Ishikawa (cell line): ENCODE measurements around the gene SULT1C3.

Experiments
- CEBPB ChIP-seq: IDR thresholded peaks from 2 replicates; pipeline ENCODE4 v1.6.1; 2012
- CREB1 ChIP-seq: IDR thresholded peaks from 2 replicates; pipeline ENCODE4 v1.6.1; 2012; ENCODE audit warnings: low read depth
- EGR1 ChIP-seq: IDR thresholded peaks from 2 replicates; pipeline ENCODE4 v1.6.1; 2012
- EP300 ChIP-seq: IDR thresholded peaks from 2 replicates; pipeline ENCODE4 v1.6.1; 2012; ENCODE audit warnings: borderline replicate concordance
- FOXM1 ChIP-seq: IDR thresholded peaks from 2 replicates; pipeline ENCODE4 v1.6.1; 2012; ENCODE audit warnings: low read depth, borderline replicate concordance
- MAX ChIP-seq: IDR thresholded peaks from 2 replicates; pipeline ENCODE4 v1.6.1; 2012
- NFIC ChIP-seq: IDR thresholded peaks from 2 replicates; pipeline ENCODE4 v1.6.1; 2012
- RAD21 ChIP-seq: IDR thresholded peaks from 2 replicates; pipeline ENCODE4 v1.6.1; 2012; ENCODE audit warnings: low read depth
- REST ChIP-seq: IDR thresholded peaks from 2 replicates; pipeline ENCODE4 v1.6.1; 2012; ENCODE audit warnings: low read depth, mild to moderate bottlenecking
- TAF1 ChIP-seq: IDR thresholded peaks from 2 replicates; pipeline ENCODE4 v1.6.1; 2012; ENCODE audit warnings: low read depth, mild to moderate bottlenecking
- TCF12 ChIP-seq: IDR thresholded peaks from 2 replicates; pipeline ENCODE4 v1.6.1; 2012; ENCODE audit warnings: low read depth
- TEAD4 ChIP-seq: IDR thresholded peaks from 2 replicates; pipeline ENCODE4 v1.6.1; 2012
- USF1 ChIP-seq: IDR thresholded peaks from 2 replicates; pipeline ENCODE4 v1.6.1; 2012
- YY1 ChIP-seq: IDR thresholded peaks from 2 replicates; pipeline ENCODE4 v1.6.1; 2012; ENCODE audit warnings: low read depth
- ZBTB7A ChIP-seq: IDR thresholded peaks from 2 replicates; pipeline ENCODE4 v1.6.1; 2012; ENCODE audit warnings: low read depth

The SULT1C3 gene

GRCh38 chr2:108239786-108240185, at the start of gene SULT1C3:
SULT1C3 (plus strand) TSS chr2:108239968; CDS start chr2:108247195, 7,227 bp downstream.
- TF ChIP-seq RAD21, result no peak
- no peak for TF ChIP-seq CEBPB
- TF ChIP-seq NFIC, result no peak
- TF ChIP-seq TAF1, result no peak
- no peak for TF ChIP-seq REST
- no peak for TF ChIP-seq EGR1
- no peak for TF ChIP-seq ZBTB7A
- TF ChIP-seq YY1, result no peak
- no peak for TF ChIP-seq EP300

GRCh38 chr2:108193251-108193650, 46.5 kb upstream of the SULT1C3 start:
- no peak for TF ChIP-seq TAF1
- TF ChIP-seq EP300, result no peak
- TF ChIP-seq TEAD4, result no peak
- no peak for TF ChIP-seq RAD21
- TF ChIP-seq NFIC, result no peak
- no peak for TF ChIP-seq TCF12
- TF ChIP-seq EGR1, result no peak
- TF ChIP-seq ZBTB7A, result no peak
- TF ChIP-seq CREB1, result no peak
- TF ChIP-seq USF1, result no peak
- no peak for TF ChIP-seq CEBPB
- no peak for TF ChIP-seq REST
- TF ChIP-seq FOXM1, result no peak
- no peak for TF ChIP-seq YY1
- no peak for TF ChIP-seq MAX

- TF ChIP-seq RAD21 (peak; percentile 35), CEBPB (no peak), EP300 (no peak)
Observed at GRCh38 chr2:108194409-108195132, 45.2 kb upstream of the SULT1C3 start.

GRCh38 chr2:108195133-108195439, 44.7 kb upstream of the SULT1C3 start:
- TF ChIP-seq EP300 (no peak), REST (no peak), USF1 (no peak), NFIC (no peak), YY1 (no peak), CREB1 (no peak), TEAD4 (no peak), ZBTB7A (no peak), FOXM1 (no peak), CEBPB (no peak), MAX (no peak), TAF1 (no peak), TCF12 (no peak), RAD21 (no peak)

GRCh38 chr2:108199726-108200125, 40.0 kb upstream of the SULT1C3 start:
- TF ChIP-seq ZBTB7A, result no peak
- 0 out of 2 replicates have a peak, but pooled peaks have one; percentile 42 for TF ChIP-seq TCF12
- TF ChIP-seq CREB1, result no peak
- no peak for TF ChIP-seq YY1
- no peak for TF ChIP-seq NFIC
- no peak for TF ChIP-seq EGR1
- TF ChIP-seq RAD21, result no peak
- no peak for TF ChIP-seq TAF1
- no peak for TF ChIP-seq MAX
- no peak for TF ChIP-seq REST
- TF ChIP-seq CEBPB, result no peak
- 0 out of 2 replicates have a peak, but pooled peaks have one; percentile 4 for TF ChIP-seq USF1
- 0 out of 2 replicates have a peak, but pooled peaks have one; percentile 38 for TF ChIP-seq EP300
- TF ChIP-seq FOXM1, result 0 out of 2 replicates have a peak, but pooled peaks have one; percentile 28
- TF ChIP-seq TEAD4, result peak; percentile 86
